ENCODE data around the gene PRTFDC1.
"Not testable (repeated sequence)": the region's sequence is repeated elsewhere in the genome, so short reads cannot be mapped to it uniquely, and the experiment has no call there.

Gene PRTFDC1

GRCh38 chr10:24965051-24965450 lies 12.6 kb upstream of the PRTFDC1 start:
- DNase-seq = no peak

GRCh38 chr10:24963521-24964041 lies 11.2 kb upstream of the PRTFDC1 start:
- no peak for DNase-seq

- DNase-seq = no peak
Observed at GRCh38 chr10:24962995-24963394, 10.6 kb upstream of the PRTFDC1 start.

GRCh38 chr10:24961582-24961981 lies 9.2 kb upstream of the PRTFDC1 start:
- no peak for DNase-seq

GRCh38 chr10:24959382-24959730 lies 7.0 kb upstream of the PRTFDC1 start:
- no peak for DNase-seq

GRCh38 chr10:24958721-24959381 lies 6.4 kb upstream of the PRTFDC1 start:
- DNase-seq = no peak

- DNase-seq = no peak
Observed at GRCh38 chr10:24958091-24958720, 5.8 kb upstream of the PRTFDC1 start.

- DNase-seq = not testable (repeated sequence)
Observed at GRCh38 chr10:24957624-24958051, 5.2 kb upstream of the PRTFDC1 start.

- no peak for DNase-seq
Observed at GRCh38 chr10:24953675-24954074, 1.3 kb upstream of the PRTFDC1 start.

- no peak for DNase-seq
Observed at GRCh38 chr10:24952707-24953645, 570 bp upstream of the PRTFDC1 start.

- DNase-seq = peak in 1 of 2 experiments; percentile 8
Observed at GRCh38 chr10:24951201-24952142, 934 bp downstream of the PRTFDC1 start.

- no peak for DNase-seq
Observed at GRCh38 chr10:24950439-24950838, 2.0 kb downstream of the PRTFDC1 start.

- no peak for DNase-seq
Observed at GRCh38 chr10:24949616-24950015, 2.8 kb downstream of the PRTFDC1 start.

GRCh38 chr10:24947304-24948097 lies 4.9 kb downstream of the PRTFDC1 start:
- no peak for DNase-seq

- no peak for DNase-seq
Observed at GRCh38 chr10:24944512-24945255, 7.7 kb downstream of the PRTFDC1 start.

GRCh38 chr10:24938525-24938924 lies 13.9 kb downstream of the PRTFDC1 start:
- DNase-seq = no peak

GRCh38 chr10:24938076-24938475 lies 14.3 kb downstream of the PRTFDC1 start:
- DNase-seq = no peak

GRCh38 chr10:24935504-24936292 lies 16.7 kb downstream of the PRTFDC1 start:
- DNase-seq = no peak

- no peak for DNase-seq
Observed at GRCh38 chr10:24931236-24931635, 21.2 kb downstream of the PRTFDC1 start.

GRCh38 chr10:24930427-24930826 lies 22.0 kb downstream of the PRTFDC1 start:
- no peak for DNase-seq
